ENCODE results near the gene RAB23. TPM values are rescaled to one million over a fixed set of nuclear protein-coding genes. Genes with fewer than 3 reads are reported as not detected.

RAB23 gene
- total RNA-seq, 2 experiments from 2014 or later: 3.5 to 4.1 TPM

DNA sequence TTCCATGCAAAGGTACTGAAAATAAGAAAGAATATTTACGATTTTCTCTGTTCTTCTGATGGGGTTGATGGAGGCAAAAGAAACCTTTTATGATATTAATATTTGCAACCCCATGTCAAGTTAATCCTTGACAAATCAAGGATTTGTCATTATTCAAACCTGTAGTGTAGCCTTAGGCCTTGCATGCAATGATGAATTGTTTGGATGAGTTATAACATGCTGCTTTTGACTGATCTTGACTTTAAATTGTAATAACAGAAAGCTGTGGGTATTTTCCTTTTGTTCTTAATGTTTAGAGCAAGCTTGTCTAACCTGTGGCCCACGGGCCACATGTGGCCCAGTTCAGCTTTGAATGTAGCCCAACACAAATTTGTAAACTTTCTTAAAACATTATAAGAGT, 63.0 kb downstream of the RAB23 start:
- Histone ChIP-seq H3K27ac (ENCODE audit: low read depth, low read length, poor library complexity, severe bottlenecking) (no peak overlapping the region), H3K36me3 (ENCODE audit: insufficient read depth, low read length) (peaks cover 48% of the 10 kb centered on the region), H3K4me3 (ENCODE audit: low read depth, low read length, poor library complexity, severe bottlenecking) (no peak overlapping the region), H4K20me1 (ENCODE audit: insufficient read depth, low read length) (no peaks in the 10 kb centered on the region), H3K4me1 (ENCODE audit: insufficient read depth, low read length, poor library complexity, severe bottlenecking) (no peaks in the 10 kb centered on the region), H3K9me2 (ENCODE audit: insufficient read depth, low read length) (no peaks in the 10 kb centered on the region), H3K4me2 (ENCODE audit: low read length) (no peak overlapping the region), H2AFZ (ENCODE audit: low read length) (no peak overlapping the region), H3K79me2 (ENCODE audit: insufficient read depth, low read depth, low read length) (no peaks in the 10 kb centered on the region), H3K9me3 (ENCODE audit: low read length) (no peaks in the 10 kb centered on the region)
- no peak for DNase-seq (ENCODE audit: low spot score)
- ChIA-PET POLR2A (no interaction called here), CTCF (ENCODE audit: unreplicated experiment) (no interaction called here)
- BruUV-seq (replicated peaks): no TSS peak
- TF ChIP-seq, protein P1, sequence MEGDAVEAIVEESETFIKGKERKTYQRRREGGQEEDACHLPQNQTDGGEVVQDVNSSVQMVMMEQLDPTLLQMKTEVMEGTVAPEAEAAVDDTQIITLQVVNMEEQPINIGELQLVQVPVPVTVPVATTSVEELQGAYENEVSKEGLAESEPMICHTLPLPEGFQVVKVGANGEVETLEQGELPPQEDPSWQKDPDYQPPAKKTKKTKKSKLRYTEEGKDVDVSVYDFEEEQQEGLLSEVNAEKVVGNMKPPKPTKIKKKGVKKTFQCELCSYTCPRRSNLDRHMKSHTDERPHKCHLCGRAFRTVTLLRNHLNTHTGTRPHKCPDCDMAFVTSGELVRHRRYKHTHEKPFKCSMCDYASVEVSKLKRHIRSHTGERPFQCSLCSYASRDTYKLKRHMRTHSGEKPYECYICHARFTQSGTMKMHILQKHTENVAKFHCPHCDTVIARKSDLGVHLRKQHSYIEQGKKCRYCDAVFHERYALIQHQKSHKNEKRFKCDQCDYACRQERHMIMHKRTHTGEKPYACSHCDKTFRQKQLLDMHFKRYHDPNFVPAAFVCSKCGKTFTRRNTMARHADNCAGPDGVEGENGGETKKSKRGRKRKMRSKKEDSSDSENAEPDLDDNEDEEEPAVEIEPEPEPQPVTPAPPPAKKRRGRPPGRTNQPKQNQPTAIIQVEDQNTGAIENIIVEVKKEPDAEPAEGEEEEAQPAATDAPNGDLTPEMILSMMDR (conservative IDR thresholded peaks at IDR 0.05; ENCODE audit: low read length): no peak
- intact Hi-C loops (cut with micrococcal nuclease; ENCODE audit: unreplicated experiment): no loop called here

DNA sequence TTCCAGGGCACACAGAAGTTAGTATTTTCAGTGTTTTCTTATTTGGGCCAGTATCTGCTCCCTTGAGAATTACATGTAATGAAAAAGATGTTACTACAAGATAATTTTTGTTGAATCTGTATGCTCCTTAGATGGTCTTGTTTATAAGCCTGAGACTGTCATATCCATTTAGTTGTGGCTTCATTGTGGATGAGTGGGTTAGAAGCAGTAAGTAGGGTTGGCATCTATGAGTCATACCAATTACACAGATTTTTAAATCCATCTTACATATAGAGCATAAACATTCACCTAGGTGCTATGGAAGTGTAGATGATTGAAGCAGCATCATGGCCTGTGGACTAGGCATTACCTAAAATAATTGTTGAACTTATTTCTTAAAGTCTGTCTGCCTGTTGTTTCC, 63.4 kb downstream of the RAB23 start:
- no peak for DNase-seq (ENCODE audit: low spot score)
- H2AFZ ChIP-seq (ENCODE audit: low read length): no peak overlapping the region
- no peaks in the 10 kb centered on the region for H3K79me2 ChIP-seq (ENCODE audit: insufficient read depth, low read depth, low read length)
- H3K4me1 ChIP-seq (ENCODE audit: insufficient read depth, low read length, poor library complexity, severe bottlenecking): no peaks in the 10 kb centered on the region
- H3K9me2 ChIP-seq (ENCODE audit: insufficient read depth, low read length): no peaks in the 10 kb centered on the region
- peaks cover 47% of the 10 kb centered on the region for H3K36me3 ChIP-seq (ENCODE audit: insufficient read depth, low read length)
- no peak overlapping the region for H3K4me3 ChIP-seq (ENCODE audit: low read depth, low read length, poor library complexity, severe bottlenecking)
- TF ChIP-seq EZH2phosphoT487 (IDR thresholded peaks at IDR 0.05; ENCODE audit: borderline replicate concordance, low read depth, low read length): no peak
- TF ChIP-seq, protein P1 (conservative IDR thresholded peaks at IDR 0.05; ENCODE audit: low read length): no peak
- ChIA-PET CTCF (ENCODE audit: unreplicated experiment) (no interaction called here), POLR2A (no interaction called here)
- no peaks in the 10 kb centered on the region for H4K20me1 ChIP-seq (ENCODE audit: insufficient read depth, low read length)
- H3K27ac ChIP-seq (ENCODE audit: low read depth, low read length, poor library complexity, severe bottlenecking): no peak overlapping the region
- H3K4me2 ChIP-seq (ENCODE audit: low read length): no peak overlapping the region
- intact Hi-C loops (cut with micrococcal nuclease; ENCODE audit: unreplicated experiment): no loop called here
- no TSS peak for BruUV-seq (replicated peaks)
- no peaks in the 10 kb centered on the region for H3K9me3 ChIP-seq (ENCODE audit: low read length)

DNA sequence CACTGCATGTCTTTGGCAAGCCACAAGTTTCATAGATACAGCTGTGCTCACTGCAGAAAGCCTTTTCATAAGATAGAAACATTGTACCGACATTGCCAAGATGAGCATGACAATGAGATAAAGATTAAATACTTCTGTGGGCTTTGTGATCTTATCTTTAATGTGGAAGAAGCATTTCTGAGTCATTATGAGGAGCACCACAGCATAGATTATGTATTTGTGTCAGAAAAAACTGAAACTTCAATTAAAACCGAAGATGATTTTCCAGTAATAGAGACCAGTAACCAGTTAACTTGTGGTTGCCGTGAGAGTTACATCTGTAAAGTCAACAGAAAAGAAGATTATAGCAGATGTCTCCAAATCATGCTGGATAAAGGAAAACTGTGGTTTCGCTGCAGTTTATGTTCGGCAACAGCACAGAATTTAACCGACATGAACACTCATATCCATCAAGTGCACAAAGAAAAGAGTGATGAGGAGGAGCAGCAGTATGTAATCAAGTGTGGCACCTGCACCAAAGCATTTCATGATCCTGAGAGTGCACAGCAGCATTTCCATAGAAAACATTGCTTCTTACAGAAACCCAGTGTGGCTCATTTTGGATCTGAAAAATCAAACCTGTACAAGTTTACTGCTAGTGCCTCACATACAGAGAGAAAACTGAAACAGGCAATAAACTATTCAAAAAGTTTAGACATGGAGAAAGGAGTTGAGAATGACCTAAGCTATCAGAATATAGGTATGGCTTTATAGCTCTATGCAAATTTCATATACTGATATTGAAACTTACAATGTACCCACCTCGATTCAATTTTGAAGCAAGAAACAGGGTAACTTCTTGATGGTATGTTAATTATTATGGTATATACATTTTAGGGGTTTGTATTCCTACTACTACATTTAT, 73.9 kb downstream of the RAB23 start:
- intact Hi-C loops (cut with micrococcal nuclease; ENCODE audit: unreplicated experiment): no loop called here

More for the DNA sequence above, 73.9 kb downstream of the RAB23 start:
- Histone ChIP-seq H3K4me1 (ENCODE audit: insufficient read depth, low read length, poor library complexity, severe bottlenecking) (no peaks in the 10 kb centered on the region), H2AFZ (ENCODE audit: low read length) (no peak overlapping the region), H4K20me1 (ENCODE audit: insufficient read depth, low read length) (no peaks in the 10 kb centered on the region), H3K9me3 (ENCODE audit: low read length) (no peaks in the 10 kb centered on the region), H3K9me2 (ENCODE audit: insufficient read depth, low read length) (no peaks in the 10 kb centered on the region), H3K4me2 (ENCODE audit: low read length) (no peak overlapping the region), H3K79me2 (ENCODE audit: insufficient read depth, low read depth, low read length) (no peaks in the 10 kb centered on the region), H3K4me3 (ENCODE audit: low read depth, low read length, poor library complexity, severe bottlenecking) (no peak overlapping the region), H3K36me3 (ENCODE audit: insufficient read depth, low read length) (peaks cover 56% of the 10 kb centered on the region), H3K27ac (ENCODE audit: low read depth, low read length, poor library complexity, severe bottlenecking) (no peak overlapping the region)
- POLR2A ChIA-PET: interaction anchor here (0.7 kb wide), 1 partner anchor 41 kb away, joined by 3 read pairs; no protein-coding TSS in a partner anchor
- no TSS peak for BruUV-seq (replicated peaks)
- TF ChIP-seq EZH2phosphoT487 (IDR thresholded peaks at IDR 0.05; ENCODE audit: borderline replicate concordance, low read depth, low read length): no peak
- TF ChIP-seq, protein P1 (conservative IDR thresholded peaks at IDR 0.05; ENCODE audit: low read length): no peak
- CTCF ChIA-PET (ENCODE audit: unreplicated experiment): no interaction called here
- no peak for DNase-seq (ENCODE audit: low spot score)
